CD4-positive, alpha-beta T cell treated with Interleukin-6 at 100 ng/mL for 8 hours (primary cell): ENCODE measurements around the gene PRKD3.

Experiments
- DNase-seq: peaks from one replicate; pipeline ENCODE4 v3.0.0-alpha.2; 2020; ENCODE audit warnings: mixed read lengths, low spot score

Gene PRKD3

DNA sequence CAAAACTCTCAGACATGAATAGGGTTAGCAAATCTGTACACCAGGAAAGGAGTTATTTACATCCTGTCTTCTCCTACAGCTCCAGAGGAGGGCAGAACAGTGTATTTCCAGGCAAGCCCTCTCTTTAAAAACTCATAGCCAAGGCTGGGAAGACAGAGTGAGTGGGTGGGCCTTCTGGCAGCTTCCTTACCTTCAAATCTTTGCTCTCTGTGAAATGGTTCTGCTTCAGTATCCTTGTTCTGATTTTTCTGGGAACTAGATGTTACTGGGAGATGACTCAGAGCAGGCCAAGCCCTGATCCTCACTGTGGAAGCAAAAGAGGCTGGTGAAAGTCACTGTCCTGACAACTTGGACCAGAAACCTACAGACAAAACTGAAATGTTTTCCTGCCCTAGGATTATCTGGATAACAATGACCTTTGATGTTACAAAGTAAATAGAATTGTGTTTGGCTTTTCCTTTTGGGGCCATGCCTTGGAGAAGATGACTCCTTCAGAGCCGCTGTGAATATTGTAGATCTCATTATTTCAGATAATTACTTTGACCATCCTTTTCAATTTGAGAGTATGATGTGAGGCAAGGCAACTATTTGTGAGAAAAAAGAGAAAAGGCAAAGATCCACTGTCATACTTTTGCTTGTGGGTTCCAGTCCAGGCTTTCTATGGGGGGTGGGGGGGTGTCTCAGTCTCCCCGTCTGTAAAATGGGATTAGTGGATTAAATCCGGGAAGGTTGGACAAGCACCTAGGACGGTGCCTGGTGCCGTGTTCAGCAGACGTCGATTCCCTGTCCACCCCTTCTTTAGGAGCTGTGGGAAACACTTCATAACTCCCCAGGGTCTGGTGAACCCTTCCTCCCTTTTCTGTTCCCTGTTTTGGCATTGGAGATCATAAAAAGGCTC, 19.2 kb upstream of the PRKD3 start:
- no peak for DNase-seq

DNA sequence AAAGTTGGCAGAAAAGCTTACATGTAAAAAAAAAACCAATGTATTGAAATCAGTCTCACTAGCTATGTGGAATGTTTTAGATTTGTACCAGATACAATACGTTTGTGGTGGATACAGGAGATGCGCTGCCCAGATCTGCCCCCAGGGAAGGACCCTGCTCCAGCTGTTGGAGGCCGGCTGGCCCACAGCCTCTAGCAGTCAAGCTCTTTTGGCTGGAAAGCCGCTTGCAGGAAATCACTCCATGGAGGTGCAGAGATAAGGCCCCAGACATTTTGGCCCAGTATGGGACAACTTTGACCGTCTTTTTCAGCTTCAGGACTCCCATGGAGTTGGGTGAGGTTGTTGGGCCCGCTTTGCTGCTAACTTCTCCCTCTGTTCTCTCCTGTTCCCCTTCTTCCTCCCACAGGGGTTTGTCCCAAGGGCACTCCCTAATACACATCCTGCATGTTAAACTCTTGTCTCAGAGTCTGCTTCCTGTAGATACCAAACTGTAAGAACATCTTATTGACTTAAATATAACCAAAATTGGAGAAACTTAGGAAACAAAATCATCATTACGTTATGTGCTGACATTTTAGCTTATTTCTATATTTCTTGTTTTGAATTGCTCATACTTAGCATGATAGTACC, 18.1 kb upstream of the PRKD3 start:
- DNase-seq = no peak

DNA sequence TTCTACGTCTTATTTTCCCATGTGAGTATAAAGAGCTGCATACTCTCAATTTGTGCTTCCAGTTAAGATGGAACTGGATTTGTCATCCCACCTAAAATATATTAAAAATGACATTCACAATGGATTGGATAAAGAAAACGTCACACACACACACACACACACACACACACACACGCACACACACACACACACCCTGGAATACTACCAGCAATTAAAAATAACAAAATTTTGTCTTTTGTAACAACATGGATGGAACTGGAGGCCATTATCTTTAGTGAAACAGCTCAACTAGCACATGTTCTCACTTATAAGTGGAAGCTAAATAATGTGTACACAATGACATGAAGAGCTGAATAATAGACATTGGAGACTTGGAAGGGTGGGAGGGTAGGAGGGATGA, 16.0 kb upstream of the PRKD3 start:
- DNase-seq = no peak

DNA sequence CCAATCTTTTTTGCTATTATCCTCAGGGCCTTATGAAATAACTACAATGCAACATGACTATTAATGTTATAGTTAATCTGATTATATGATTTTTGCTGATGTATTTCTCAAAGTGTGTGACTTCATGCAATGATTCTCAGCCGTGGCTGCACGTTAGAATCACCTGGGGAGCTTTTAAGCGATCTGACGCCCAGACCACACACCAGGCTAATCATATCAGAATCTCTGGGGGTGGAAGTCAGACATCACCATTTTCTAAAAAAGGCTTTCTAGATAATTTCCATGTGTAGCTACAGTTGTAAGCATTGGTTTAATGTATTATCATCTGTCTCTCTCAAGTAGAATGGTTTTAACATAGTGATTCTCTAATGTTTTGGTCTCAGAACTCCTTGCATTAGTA, 14.3 kb upstream of the PRKD3 start:
- DNase-seq = no peak

DNA sequence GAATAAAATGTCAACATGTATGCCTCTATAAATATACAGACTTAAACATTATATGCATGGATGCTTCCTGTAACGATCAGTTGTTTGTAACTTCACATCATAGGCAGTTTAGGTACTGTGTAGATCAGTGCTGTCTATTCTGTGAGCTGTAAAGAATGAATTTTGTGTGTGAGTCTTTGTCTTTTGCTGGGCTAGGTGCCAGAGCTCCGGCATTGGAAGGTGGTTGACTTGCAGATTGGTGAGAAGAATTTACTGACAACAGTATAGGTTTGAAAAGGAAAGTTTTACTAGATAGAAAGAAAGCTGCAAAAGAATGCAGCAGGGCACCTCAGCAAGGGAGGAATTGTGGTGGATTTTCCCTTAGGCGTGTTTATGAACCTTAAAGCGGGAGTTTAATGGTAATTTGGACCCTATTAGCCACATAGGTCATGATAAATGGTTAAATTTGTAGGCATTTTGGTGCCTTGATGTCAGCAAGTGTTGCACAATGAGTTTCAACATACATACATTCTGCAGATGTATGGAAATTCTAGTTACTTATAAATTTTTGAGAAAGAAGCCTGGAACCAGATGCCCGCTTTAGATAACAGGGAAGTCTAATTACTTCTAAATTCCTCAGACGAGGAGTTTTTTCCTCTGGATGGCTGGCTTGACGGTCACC, 13.1 kb upstream of the PRKD3 start:
- no peak for DNase-seq

DNA sequence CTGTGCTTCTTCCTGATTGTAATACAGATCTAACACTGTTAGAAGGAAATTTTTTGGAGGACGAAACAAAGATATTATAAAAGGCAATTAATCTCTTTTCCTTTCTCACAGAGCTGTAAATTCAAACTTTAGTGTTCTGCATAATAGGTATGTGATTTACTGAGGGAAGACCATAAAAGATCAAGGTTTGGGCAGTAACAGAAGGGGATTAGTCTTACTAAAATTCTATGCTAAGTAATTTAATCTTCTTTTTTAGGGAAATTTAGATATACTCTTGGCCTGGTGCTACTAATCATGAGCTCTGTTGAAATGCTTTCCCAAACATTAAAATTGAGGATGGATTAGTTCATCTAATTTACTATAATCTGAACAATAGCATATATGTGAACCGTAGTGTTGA, 11.0 kb upstream of the PRKD3 start:
- DNase-seq = no peak

DNA sequence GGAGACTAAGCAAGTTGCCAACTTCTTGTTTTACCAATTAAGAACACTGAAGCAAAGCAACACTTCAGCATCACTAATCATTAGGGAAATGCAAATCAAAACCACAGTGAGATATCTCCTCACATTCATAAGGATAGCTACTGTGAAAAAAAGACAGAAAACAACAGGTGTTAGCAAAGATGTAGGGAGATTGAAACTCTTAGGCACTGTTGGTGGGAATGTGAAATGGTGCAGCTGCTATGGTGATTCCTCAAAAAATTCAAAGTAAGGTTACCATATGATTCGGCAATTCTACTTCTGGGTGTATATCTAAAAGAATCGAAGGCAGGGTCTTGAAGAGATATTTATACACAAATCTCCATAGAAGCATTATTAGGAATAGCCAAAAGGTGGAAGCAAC, 8.6 kb upstream of the PRKD3 start:
- DNase-seq = no peak

DNA sequence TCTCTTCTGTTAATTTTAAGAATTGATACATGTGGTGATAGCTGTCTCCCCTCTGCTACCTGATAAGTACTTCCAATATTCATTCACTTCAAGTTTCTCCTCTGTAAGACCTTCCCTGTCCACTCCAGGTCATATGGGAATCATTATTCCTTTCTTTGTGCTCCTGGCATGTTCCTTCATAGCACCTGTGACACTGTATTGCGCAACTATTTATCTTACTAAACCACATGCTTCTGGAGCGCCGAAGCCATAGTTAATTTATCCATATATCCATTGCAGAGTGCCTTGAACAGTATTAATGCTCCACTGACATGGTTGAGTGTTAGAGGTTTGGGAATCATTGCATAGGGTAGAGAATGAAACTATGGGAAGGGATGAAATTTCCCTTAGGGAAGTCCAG, 7.9 kb upstream of the PRKD3 start:
- DNase-seq = no peak

DNA sequence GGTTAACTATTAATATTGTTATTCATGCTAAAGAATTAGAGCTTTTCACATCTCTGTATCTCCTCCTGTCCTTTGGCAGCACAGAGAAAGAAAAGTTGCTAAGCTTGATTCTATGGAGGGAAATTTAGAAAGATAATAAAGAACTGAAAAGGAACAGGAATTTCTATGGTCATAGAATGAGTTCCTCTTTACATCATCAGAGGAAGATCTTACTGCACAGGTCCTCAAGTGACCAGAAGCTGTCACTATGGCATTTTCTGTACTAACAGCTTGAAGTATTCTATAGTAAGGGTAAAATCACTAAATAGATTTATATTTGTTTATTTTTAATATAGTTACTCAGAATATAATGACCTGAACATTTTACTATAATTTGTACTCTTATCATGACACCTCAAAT, 6.0 kb upstream of the PRKD3 start:
- DNase-seq = no peak

DNA sequence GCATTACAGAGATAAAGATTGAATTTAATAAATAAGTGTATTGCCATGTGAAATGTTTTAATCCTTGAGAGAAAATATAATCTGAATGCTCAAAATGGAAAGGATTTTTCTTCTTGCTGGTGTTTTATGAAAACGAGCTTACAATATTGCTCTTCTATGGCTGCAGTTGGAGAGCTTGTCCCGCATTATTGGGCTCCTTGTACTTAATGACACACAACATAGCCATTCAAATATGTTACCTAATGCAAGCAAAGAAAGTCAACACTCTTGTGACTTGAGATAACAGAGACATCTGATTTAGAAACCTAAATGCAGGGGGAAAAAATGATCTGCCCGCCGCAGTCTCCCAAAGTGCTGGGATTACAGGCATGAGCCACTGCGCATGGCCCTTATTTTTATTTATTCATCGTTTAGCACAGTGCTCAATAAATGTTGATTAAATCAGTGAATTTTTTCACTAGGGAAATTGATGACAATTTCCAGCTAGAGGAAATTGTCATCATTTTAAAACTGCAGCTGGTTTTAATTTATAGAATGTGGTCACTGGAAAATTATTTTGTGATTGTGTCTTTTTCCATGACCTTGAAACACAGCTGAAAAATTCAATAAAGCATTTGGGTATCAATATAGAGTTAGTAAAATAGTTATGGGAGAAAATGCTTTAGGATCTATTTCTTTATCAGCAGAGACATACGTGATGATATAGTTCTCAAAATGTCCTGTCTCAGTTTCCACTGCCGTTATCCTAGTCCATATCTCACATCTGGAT, 2.4 kb upstream of the PRKD3 start:
- no peak for DNase-seq

DNA sequence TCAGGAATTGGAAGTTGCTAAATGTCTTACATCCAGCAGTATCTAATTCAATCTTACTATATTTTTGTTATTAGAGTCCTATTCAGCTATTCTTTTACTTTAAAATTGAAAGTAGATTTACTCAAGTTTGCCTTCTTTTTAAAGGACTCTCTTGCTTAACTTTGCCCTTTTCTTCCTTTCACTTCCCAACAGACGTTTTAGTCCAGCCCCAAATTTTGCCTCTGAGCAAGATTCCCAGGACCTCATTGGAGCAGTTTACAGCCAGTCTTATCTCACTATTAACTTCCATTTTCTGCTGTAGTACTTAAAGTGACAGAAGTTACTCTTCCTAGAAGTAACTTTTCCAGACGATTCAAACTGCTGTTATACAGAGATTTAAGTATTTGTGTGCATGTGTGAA, 1.7 kb upstream of the PRKD3 start:
- no peak for DNase-seq

DNA sequence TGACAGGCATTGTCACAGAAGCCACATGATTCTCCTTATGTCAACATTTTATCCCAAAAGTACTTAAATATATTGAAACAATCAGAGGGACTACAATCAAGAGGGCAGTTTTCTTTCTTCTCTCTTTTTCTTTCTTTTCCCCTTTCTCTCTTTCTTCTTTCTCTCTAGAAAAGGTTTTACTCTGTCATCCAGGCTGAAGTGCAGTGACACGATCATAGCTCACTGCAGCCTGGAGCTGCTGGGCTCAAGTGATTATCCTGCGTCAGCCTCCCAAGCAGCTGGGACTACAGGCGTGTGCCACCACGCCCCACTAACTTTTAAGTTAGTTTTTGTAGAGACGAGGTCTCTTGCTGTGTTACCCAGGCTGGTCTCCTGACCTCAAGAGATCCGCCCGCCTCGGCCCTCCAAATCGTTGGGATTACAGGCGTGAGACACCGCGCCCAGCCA, 1.0 kb upstream of the PRKD3 start:
- no peak for DNase-seq

DNA sequence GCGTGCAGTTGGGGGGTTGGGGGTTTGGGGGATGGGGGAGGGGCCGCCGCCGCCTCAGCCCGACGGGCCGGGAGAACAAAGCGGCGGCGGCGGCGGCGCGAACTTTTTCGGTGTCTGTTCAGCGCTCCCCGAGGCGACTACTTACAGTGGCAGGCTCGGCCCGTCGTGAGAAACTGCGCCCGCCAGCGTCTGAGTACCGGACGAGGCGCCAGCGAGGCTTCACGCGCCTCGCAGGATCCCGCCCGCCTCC, 172 bp downstream of the PRKD3 start:
- no peak for DNase-seq

DNA sequence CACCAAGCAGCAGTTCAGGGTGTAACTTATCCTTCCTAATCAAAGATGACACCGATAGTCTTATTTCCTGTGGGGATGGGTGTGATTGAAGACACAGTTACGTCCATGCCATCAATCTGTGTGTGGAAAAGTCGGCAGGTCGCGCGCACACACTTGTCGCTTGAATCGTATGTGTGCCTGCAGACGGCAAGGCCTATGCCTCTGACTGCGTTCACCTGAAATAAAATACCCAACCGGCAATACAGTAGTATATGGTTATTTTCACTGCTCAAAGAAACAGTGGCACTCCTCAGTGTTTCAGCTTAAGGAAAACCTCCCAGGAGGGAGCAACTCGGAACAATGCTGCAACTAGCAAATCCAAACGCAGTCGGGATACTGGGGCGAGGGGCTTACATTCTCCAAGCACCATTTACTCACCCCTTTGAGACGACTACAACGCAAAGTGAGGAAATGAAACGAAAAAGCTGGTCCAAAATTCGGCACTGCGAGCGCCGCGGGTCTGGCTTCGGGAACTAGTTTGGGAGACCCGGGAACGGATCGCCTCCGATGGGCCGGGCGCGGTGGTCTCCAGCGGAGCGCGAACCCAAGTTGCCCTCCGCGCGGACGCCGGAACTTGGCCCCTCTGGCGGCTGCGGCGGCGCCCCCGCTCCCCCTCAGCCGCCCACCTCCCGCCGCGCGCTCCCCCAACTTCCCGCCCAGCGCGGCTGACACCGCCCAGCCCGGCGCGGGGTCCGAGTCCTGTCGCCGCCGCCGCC, 675 bp downstream of the PRKD3 start:
- DNase-seq = peak; percentile 37

DNA sequence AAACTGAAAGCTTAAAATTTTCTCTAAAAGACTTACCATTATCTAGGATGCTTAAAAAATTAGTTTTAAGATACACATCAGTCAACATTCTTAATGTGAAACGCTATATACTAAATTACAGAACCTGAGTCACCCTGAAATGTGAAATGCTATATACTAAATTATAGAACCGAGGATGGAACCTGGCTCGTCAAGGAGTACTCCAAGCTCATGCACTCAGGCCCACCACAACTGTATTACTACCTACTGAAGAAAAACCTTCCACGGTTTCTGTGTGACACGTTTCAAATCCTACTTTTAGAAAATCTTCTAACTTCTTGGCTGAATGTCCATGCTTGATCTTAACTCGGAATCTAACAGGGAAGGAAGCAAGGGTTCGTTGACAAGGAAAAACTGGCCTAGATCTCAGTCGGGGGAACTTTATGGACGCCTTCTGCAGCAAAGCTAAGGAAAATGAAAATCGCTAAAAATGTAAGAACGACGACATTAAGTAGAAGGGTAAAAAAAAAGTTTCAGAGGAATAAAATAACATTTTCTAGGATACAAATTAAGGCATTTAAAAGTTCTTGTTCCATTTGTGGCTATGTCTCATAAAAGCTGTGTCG, 1.4 kb downstream of the PRKD3 start:
- no peak for DNase-seq

DNA sequence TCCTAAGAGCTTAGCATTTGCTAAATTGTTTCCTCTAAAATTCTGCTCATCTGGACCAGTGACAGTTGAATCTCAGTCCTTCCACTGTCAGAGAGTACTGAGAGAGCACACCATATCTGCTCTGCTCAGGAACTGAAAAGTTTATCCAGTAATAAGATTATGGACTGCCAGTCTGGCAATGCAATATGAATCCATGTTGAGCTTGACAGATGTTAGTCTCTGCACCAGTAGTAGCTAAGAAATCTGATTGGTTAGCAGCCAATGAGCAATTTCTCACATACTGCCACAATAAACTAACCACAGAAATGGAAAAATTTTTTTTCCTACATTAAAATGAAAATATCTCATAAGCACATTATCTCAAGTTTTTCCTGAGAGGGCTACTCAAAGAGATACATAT, 2.3 kb downstream of the PRKD3 start:
- DNase-seq = no peak

DNA sequence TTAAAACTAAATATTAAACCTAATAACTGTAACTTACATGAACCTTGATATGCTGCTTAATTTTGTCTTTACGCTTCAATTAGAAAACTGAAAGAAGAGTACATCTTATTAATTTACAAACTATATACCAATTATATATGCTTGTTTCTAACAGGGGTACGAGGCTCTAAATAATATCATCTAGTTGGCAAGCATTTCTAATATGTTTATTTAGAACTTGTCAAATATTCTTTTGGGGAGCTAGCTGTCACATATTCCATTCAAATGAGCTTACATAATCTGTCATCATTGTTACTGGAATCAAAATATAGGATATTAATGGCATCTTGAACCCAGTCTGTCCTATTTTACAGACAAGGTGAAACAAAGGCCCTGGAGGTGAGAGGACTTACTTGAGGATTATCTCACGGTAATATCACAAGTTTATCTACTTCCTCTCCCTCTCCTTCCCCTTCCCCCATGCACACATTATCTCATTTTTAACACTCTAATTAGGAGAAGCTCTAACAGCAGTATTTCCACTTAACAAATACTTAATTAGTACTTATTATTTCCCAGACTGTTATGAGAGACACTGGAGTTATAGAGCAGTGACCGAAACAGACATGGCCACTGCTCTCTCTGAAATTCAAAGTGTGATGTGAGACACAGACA, 3.5 kb downstream of the PRKD3 start:
- no peak for DNase-seq

DNA sequence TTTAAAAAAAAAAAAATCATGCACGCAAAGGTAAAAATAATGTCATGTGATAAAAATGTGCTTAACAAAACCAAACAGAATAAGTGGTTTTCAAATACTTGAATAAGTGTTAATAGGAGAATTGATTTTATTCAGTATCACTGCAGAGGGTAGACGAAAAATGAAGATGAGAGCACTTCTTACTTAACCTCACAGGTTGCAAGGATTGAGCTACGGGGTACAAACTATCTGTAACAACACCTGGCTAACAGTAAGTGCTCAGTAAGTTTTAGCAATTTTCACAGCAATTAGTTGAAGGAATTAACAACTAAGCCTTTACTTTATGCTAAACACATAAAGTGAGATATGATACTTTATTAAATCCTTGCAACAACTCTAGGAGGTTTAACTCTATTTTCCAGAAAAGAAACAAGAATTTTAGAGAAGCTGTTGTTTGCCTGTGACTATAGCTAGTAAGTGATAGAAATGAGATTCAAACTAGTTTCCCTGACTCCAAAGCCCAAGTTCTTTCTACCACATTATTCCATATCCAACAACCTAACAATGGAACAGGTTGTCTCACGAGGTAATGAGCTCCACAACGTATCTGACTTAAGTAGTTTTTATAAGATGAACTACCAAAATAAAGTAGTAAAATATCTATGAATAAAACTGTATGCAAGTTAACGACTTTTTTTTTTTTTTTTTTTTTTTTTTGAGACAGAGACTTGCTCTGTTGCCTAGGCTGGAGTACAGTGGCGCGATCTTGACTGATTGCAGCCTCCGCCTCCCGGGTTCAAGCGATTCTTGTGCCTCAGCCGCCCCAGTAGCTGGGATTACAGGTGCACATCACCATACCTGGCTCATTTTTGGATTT, 4.7 kb downstream of the PRKD3 start:
- DNase-seq = no peak

DNA sequence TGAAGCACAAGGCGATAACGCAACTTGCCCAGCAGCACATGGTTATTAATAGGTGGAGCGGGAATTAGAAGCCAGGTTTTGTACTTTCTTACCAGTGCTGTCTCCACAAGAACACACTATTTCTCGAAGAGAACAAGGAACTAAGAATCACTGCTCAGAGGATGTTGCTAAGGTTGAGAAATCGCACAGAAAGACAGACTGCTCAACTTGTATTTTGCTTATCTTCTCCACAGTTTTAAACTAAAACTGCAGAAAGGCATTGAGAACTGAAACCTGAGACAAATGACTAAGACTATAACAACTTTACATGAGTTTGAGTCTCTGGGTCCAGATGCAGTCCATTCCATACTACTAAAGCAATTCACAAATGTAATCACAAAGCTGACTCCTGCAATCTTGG, 6.2 kb downstream of the PRKD3 start:
- no peak for DNase-seq

DNA sequence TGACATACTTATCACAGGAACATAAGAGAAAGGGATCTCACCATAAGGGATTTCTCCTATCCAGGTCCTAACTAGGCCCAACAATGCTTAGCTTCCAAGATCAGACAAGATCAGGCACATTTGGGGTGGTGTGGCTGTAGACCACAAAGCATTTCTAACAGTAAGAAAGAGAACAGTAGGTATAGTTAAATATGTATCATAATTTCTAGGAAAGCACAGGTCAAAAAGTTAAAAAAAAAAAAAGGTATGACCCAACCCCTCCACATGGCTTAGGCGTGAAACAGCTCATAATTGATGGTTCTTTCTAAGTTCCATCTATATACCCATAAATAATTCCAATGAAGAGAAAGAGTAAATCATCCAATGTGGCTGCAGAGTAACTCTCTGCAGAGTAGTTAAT, 6.9 kb downstream of the PRKD3 start:
- DNase-seq = no peak
